ENCODE measurements around the gene GM2A.
"Not testable (repeated sequence)": the region's sequence is repeated elsewhere in the genome, so short reads cannot be mapped to it uniquely, and the experiment has no call there.

GM2A gene

DNA sequence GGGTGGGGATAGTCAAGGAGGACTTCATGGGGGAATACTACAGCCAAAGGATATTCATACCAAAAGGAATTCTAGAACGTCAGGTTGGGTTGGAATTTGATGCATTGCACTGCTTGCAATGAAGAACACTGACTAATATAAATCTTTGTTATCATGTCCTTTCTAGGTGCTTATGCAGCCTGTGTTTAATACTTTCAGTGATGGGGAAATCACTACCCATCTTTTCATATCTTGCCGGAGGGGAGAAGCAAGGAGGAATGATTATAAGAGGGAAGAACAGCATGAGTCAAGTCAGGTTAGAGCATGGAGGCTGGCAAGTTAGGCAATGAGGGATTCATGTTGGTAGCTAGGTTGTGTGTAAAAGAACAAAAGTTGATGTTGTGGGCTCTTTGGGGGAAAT lies 24.0 kb upstream of the GM2A start:
- DNase-seq = no peak
- in situ Hi-C loops (cut with HindIII; ENCODE audit: low pct_ligation_motif_present, low sequenced_read_pairs) = no loop called here

DNA sequence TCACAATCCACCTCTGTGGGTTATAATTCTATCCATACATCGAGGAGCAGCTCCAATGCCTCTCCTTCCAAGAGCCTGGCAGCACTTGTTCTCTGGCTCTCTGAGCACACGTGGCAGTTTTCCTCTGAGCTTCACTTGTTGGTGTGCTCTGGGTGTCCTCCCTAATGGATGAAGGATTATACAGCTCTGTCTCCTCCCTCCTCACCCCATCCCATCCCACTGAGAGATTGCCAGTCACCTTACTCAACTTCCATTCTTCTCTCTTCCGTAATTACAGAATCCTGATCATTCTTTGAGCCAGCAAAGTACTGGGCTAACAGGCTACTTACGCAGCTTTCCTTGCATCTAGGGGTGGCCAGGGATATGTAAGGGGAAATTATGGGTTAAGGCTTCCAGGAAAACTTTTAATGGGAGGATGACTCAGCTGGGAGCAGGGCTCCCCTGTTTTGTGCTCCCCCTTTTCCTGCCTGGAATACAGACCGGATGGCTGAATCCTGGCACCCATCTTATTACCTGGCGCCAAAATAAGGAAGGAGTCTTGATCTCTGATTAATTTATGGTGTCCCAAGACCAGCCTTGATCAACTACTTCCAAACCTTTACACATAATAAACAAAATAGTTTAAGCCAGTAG lies 22.8 kb upstream of the GM2A start:
- H3K36me3 ChIP-seq (replicated peaks) = no peaks in the 10 kb centered on the region
- no peak for DNase-seq
- in situ Hi-C loops (cut with HindIII; ENCODE audit: low pct_ligation_motif_present, low sequenced_read_pairs) = no loop called here
- TF ChIP-seq, protein P1, sequence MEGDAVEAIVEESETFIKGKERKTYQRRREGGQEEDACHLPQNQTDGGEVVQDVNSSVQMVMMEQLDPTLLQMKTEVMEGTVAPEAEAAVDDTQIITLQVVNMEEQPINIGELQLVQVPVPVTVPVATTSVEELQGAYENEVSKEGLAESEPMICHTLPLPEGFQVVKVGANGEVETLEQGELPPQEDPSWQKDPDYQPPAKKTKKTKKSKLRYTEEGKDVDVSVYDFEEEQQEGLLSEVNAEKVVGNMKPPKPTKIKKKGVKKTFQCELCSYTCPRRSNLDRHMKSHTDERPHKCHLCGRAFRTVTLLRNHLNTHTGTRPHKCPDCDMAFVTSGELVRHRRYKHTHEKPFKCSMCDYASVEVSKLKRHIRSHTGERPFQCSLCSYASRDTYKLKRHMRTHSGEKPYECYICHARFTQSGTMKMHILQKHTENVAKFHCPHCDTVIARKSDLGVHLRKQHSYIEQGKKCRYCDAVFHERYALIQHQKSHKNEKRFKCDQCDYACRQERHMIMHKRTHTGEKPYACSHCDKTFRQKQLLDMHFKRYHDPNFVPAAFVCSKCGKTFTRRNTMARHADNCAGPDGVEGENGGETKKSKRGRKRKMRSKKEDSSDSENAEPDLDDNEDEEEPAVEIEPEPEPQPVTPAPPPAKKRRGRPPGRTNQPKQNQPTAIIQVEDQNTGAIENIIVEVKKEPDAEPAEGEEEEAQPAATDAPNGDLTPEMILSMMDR (IDR thresholded peaks at IDR 0.05; ENCODE audit: low read depth, low read length, missing control alignments) = no peak
- no peak overlapping the region for H3K27ac ChIP-seq
- no peak overlapping the region for H3K4me3 ChIP-seq (ENCODE audit: low read depth, low read length)
- peaks cover 1% of the 10 kb centered on the region for H3K27me3 ChIP-seq (replicated peaks)

More for the DNA sequence above, 24.0 kb upstream of the GM2A start:
- Histone ChIP-seq H3K27ac (no peak overlapping the region), H3K4me3 (ENCODE audit: low read depth, low read length) (no peak overlapping the region), H3K27me3 (replicated peaks) (peaks cover 1% of the 10 kb centered on the region), H3K36me3 (replicated peaks) (no peaks in the 10 kb centered on the region)
- TF ChIP-seq, protein P1 (IDR thresholded peaks at IDR 0.05; ENCODE audit: low read depth, low read length, missing control alignments) = no peak

DNA sequence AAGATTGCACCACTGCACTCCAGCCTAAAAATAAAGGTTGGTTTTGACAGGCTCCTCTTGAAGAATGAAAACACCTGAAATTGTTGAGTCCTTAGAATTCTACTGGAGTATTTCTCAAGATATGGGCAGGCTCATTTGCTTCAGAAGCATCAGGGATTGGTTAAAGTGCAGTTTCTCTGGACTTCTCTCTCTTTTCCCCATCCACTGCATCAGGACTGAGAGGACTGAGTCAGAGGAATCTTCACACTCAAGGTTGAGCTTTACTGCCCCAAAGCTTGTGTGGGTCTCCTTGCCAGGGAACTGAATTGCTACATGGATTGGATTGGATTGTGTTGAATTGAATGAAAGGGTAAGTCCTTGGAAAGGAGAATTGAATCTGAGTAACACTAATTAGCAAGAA lies 21.6 kb upstream of the GM2A start:
- Histone ChIP-seq H3K27me3 (replicated peaks) (peaks cover 1% of the 10 kb centered on the region), H3K36me3 (replicated peaks) (no peaks in the 10 kb centered on the region), H3K4me3 (ENCODE audit: low read depth, low read length) (no peak overlapping the region), H3K27ac (no peak overlapping the region)
- TF ChIP-seq, protein P1 (IDR thresholded peaks at IDR 0.05; ENCODE audit: low read depth, low read length, missing control alignments) = no peak
- DNase-seq = no peak
- in situ Hi-C loops (cut with HindIII; ENCODE audit: low pct_ligation_motif_present, low sequenced_read_pairs) = no loop called here

DNA sequence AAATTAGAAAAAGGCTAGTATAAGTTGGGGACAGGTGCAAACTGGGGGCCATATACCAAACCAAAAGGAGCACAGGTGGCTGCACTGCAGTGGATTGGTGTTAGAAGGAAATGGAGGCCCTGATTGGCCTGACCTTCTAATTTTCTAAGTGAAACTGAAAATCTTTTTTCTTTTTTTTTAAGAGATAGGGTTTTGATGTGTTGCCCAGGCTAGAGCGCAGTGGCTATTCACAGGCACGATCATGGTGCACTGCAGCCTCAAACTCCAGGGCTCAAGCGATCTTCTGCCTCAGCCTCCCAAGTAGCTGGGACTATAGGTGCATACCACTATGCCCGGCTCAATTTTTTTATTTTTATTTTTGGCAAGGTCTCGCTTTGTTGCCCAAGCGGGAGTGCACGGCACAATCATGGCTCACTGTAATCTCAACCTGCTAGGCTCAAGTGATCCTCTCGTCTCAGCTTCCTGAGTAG lies 19.3 kb upstream of the GM2A start:
- H3K27me3 ChIP-seq (replicated peaks) = peaks cover 11% of the 10 kb centered on the region
- H3K4me3 ChIP-seq (ENCODE audit: low read depth, low read length) = no peak overlapping the region
- no peak for DNase-seq
- TF ChIP-seq, protein P1 (IDR thresholded peaks at IDR 0.05; ENCODE audit: low read depth, low read length, missing control alignments) = no peak
- H3K27ac ChIP-seq = no peak overlapping the region
- no peaks in the 10 kb centered on the region for H3K36me3 ChIP-seq (replicated peaks)
- in situ Hi-C loops (cut with HindIII; ENCODE audit: low pct_ligation_motif_present, low sequenced_read_pairs) = no loop called here

DNA sequence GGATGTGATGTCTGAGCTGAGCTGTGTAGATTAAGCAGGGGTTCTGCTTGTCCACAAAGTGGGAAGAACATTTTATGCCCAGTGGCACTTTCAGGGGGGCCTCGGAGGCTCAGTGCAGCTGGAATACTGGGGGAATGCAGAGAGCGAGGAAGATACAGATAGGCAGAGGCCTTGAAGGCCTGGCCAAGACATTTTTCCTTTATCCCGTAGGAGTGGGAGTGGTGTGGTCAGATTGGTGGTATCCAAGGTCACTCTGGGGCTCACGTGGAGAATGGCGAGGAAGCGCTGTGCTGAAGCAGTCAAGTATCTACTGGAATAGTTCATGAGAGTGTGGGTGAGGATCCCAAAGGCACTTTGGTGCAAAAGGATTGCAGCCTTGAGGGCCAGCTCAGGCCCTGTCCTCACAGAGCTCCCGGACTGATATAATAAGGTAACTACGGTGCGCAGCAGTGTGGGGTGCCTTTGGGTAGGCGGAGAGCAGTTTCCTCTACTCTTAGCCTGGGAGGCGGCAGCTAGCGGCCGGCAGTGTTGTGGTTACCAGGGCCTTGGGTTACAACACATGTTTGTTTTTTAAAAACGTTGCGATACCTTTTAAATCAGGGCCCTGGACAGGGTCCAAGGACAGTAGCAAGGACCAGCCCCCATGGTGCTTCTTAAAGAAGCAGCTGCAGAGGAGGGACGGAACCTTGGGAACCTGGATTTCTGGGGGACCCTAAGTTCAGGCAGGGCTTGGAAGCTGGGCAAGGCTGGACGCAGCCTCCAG lies 18.3 kb upstream of the GM2A start:
- Histone ChIP-seq H3K4me3 (ENCODE audit: low read depth, low read length) (no peak overlapping the region), H3K36me3 (replicated peaks) (no peaks in the 10 kb centered on the region), H3K27me3 (replicated peaks) (peaks cover 12% of the 10 kb centered on the region), H3K27ac (no peak overlapping the region)
- peak; percentile 38 for DNase-seq
- TF ChIP-seq, protein P1 (IDR thresholded peaks at IDR 0.05; ENCODE audit: low read depth, low read length, missing control alignments) = no peak
- in situ Hi-C loops (cut with HindIII; ENCODE audit: low pct_ligation_motif_present, low sequenced_read_pairs) = no loop called here

DNA sequence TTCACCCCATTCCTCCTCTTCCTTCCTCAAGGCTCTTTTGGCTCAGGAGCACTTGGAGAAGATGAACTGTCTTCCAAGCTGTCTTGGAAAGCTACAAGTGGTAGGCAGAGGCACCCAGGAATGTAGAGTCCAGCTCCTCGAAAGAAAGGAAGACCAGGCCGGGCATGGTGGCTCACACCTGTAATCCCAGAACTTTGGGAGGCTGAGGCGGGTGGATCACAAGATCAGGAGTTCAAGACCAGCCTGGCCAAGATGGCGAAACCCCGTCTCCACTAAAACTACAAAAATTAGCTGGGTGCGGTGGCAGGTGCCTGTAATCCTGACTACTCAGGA lies 17.8 kb upstream of the GM2A start:
- in situ Hi-C loops (cut with HindIII; ENCODE audit: low pct_ligation_motif_present, low sequenced_read_pairs); H3K27ac ChIP-seq; H3K36me3 ChIP-seq (replicated peaks); DNase-seq; H3K4me3 ChIP-seq (ENCODE audit: low read depth, low read length): not testable (repeated sequence)
- peaks cover 12% of the 10 kb centered on the region for H3K27me3 ChIP-seq (replicated peaks)
